ENCODE measurements around the gene DENND1A. TPM values are rescaled to one million over a fixed set of nuclear protein-coding genes. Genes with fewer than 3 reads are reported as not detected.
A peak's percentile ranks its signal among the peaks of the same experiment; 100 is the strongest.

The DENND1A gene
- total and polyA plus RNA-seq, 9 donors = 9.3 to 16.0 (median 13.8) TPM

DNA sequence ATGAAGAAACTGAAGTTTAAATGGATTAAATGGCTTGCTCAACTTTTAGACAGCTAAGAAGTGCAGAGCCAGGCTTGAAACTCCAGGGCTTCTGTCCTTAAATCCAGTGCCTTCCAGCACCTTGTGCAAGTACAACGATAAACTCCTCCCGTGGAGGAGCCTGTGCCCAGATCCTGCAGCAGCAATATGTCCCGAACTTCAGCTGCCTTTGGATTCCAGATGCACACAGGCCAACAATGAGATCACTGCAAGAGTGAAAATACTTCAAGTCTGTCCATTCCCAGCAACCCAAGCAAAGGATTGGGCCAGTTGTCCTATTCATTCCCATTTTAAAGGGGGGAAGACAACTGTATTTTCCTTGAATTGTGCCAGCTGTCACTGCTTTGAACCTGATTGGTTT, 374.3 kb downstream of the DENND1A start:
- Histone ChIP-seq H3K27me3 (ENCODE audit: control insufficient read depth, insufficient read depth, low read length) (no peaks in the 10 kb centered on the region), H3K9me3 (replicated peaks; ENCODE audit: control insufficient read depth, low read depth, low read length) (no peaks in the 10 kb centered on the region), H3K4me3 (ENCODE audit: low read length) (no peak overlapping the region), H3K36me3 (ENCODE audit: control insufficient read depth, insufficient read depth, low read length) (peaks cover 15% of the 10 kb centered on the region), H3K4me1 (ENCODE audit: control insufficient read depth, insufficient read depth, low read length) (peaks cover 16% of the 10 kb centered on the region), H3K27ac (ENCODE audit: low read length) (no peak overlapping the region)
- 38% methylated on average over 3 of the region's 3 CpGs for WGBS (ENCODE audit: insufficient coverage)
- peak; percentile 66 for DNase-seq

DNA sequence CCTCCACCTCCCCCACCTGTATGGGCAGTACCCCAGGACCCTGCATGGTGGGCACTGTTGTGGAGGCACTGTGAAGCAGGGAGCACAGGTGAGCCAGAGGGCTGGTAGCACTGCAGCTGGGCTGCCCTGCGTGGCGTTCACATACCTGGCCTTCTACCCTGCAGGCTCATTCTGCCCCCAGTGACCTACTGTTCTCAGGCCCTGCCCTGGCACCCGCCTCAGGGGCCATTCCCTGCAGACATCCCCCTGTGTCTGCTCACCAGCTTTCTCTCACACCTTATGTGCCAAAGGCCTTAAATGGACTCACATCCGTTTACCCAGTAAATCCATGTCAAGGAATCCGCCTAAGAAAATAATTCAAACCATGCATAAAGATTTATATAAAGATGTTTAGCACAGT, 377.4 kb downstream of the DENND1A start:
- 87% methylated on average over 3 of the region's 5 CpGs for WGBS (ENCODE audit: insufficient coverage)

GRCh38 chr9:123551734-123552133, 378.2 kb downstream of the DENND1A start:
- peak; percentile 18 for DNase-seq
- Histone ChIP-seq H3K9me3 (replicated peaks; ENCODE audit: control insufficient read depth, low read depth, low read length) (no peaks in the 10 kb centered on the region), H3K4me1 (ENCODE audit: control insufficient read depth, insufficient read depth, low read length) (peaks cover 16% of the 10 kb centered on the region), H3K27ac (ENCODE audit: low read length) (no peak overlapping the region), H3K27me3 (ENCODE audit: control insufficient read depth, insufficient read depth, low read length) (no peaks in the 10 kb centered on the region), H3K36me3 (ENCODE audit: control insufficient read depth, insufficient read depth, low read length) (peaks cover 11% of the 10 kb centered on the region), H3K4me3 (ENCODE audit: low read length) (no peak overlapping the region)
- 88% methylated on average over 4 of the region's 10 CpGs for WGBS (ENCODE audit: insufficient coverage)

More for the DNA sequence above, 377.4 kb downstream of the DENND1A start:
- no peaks in the 10 kb centered on the region for H3K9me3 ChIP-seq (replicated peaks; ENCODE audit: control insufficient read depth, low read depth, low read length)
- no peaks in the 10 kb centered on the region for H3K27me3 ChIP-seq (ENCODE audit: control insufficient read depth, insufficient read depth, low read length)
- no peak for DNase-seq
- no peak overlapping the region for H3K27ac ChIP-seq (ENCODE audit: low read length)
- peaks cover 17% of the 10 kb centered on the region for H3K36me3 ChIP-seq (ENCODE audit: control insufficient read depth, insufficient read depth, low read length)
- peaks cover 16% of the 10 kb centered on the region for H3K4me1 ChIP-seq (ENCODE audit: control insufficient read depth, insufficient read depth, low read length)
- H3K4me3 ChIP-seq (ENCODE audit: low read length) = no peak overlapping the region

GRCh38 chr9:123550797-123551196, 379.1 kb downstream of the DENND1A start:
- DNase-seq = peak; percentile 17
- WGBS (ENCODE audit: insufficient coverage) = 60% methylated on average over 1 of the region's 5 CpGs
- peaks cover 4% of the 10 kb centered on the region for H3K36me3 ChIP-seq (ENCODE audit: control insufficient read depth, insufficient read depth, low read length)
- no peak overlapping the region for H3K4me3 ChIP-seq (ENCODE audit: low read length)
- H3K9me3 ChIP-seq (replicated peaks; ENCODE audit: control insufficient read depth, low read depth, low read length) = no peaks in the 10 kb centered on the region
- H3K27me3 ChIP-seq (ENCODE audit: control insufficient read depth, insufficient read depth, low read length) = no peaks in the 10 kb centered on the region
- no peak overlapping the region for H3K27ac ChIP-seq (ENCODE audit: low read length)
- peaks cover 12% of the 10 kb centered on the region for H3K4me1 ChIP-seq (ENCODE audit: control insufficient read depth, insufficient read depth, low read length)

DNA sequence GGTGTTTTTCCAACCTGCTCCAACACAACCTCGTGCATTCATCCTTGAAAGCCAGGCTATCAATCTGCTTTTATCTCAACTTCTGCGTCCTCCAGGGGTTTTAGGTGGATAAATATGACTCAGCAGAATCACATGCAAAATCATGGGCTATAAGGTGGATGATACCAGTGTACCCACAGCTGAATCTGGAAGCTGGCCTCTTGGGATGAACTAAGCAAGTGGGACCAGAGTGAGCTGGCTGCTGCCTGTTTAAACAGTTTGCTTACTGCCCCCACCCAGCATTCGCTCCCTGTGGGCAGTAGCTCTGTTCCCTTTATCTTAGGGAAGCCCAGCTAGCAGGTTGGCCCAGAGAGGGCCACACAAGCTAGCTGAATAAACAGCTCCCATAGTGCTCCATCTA, 379.9 kb downstream of the DENND1A start:
- no peak overlapping the region for H3K27ac ChIP-seq (ENCODE audit: low read length)
- no CpG with 5 or more reads among the region's 3 CpGs for WGBS (ENCODE audit: insufficient coverage)
- no peak for DNase-seq
- no peak overlapping the region for H3K4me3 ChIP-seq (ENCODE audit: low read length)
- H3K27me3 ChIP-seq (ENCODE audit: control insufficient read depth, insufficient read depth, low read length) = no peaks in the 10 kb centered on the region
- H3K36me3 ChIP-seq (ENCODE audit: control insufficient read depth, insufficient read depth, low read length) = peaks cover 2% of the 10 kb centered on the region
- peaks cover 10% of the 10 kb centered on the region for H3K4me1 ChIP-seq (ENCODE audit: control insufficient read depth, insufficient read depth, low read length)
- H3K9me3 ChIP-seq (replicated peaks; ENCODE audit: control insufficient read depth, low read depth, low read length) = no peaks in the 10 kb centered on the region

DNA sequence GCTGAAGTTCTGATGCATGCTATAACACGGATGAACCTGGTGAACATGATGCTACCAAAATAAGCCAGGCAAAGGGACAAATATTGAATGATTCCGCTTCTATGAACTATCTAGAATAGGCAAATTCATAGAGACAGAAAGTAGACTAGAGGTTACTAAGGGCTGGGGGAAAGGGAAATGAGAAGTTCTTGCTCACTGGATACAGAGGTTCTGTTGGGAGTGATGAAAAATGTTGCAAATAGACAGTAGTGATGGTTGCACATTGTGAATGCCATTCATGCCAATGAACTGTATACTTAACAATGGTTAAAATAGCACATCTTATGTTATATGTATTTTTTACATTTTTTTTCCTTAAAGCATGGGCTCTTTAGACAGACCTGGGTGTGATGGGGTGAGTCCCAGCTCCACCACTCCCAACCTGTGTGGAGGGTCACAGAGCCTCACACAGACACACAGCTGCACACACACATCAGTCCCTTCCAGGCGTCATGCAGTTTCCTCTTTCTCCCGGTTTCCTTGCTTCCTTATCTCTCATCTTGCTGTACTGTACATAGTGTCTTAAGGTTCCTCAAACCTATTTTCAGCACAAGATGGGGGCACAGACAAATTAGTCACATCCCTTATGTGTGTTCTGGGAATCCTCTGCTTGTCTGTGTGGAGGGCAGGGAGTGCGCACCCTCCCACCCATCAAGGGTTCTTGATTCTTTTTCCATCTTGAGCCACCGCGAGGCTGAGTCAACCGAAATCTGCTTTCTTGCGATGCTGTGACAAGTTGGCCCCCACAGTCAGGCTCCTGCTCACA, 381.0 kb downstream of the DENND1A start:
- 50% methylated on average over 4 of the region's 9 CpGs for WGBS (ENCODE audit: insufficient coverage)

DNA sequence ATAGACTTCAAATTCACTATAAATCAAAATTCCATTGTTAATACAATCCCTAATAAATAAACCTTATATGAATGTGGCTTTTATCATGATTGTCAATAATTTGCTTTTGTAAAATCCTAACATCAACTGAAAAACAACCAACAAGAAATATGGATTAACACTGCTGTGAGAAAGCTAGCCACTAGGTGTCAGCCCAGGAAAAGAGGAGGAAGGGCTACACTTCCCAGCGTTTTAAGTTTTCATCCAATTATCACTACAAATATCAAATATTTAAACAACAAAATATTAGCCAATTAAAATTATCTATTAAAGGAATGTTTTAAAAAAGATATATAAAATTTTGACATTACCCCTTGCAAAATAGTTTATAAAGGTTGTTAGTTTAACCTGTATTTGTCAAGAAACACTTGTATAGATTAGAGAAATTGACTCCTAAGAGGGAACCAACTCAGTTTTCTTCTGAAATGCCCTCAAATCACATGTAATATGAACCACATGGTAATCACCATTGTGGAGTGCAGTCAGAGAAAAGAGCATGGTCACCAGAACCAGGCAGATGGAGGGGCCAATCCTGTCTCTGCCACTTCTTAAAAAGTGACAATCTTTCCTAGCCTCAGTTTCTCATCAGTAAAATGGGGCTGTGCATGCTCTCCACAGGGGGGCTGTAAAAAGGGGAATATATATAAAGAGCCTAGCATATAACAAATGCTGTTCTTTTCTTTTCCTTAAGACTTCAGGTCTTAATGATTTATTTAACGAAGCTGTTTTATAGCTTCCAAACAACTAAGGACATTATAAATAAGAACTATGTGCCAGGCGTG, 385.7 kb downstream of the DENND1A start:
- WGBS (ENCODE audit: insufficient coverage) = no CpG with 5 or more reads among the region's 3 CpGs
- Histone ChIP-seq H3K9me3 (replicated peaks; ENCODE audit: control insufficient read depth, low read depth, low read length) (no peaks in the 10 kb centered on the region), H3K4me1 (ENCODE audit: control insufficient read depth, insufficient read depth, low read length) (peaks cover 12% of the 10 kb centered on the region), H3K27ac (ENCODE audit: low read length) (no peak overlapping the region), H3K36me3 (ENCODE audit: control insufficient read depth, insufficient read depth, low read length) (peaks cover 2% of the 10 kb centered on the region), H3K27me3 (ENCODE audit: control insufficient read depth, insufficient read depth, low read length) (no peaks in the 10 kb centered on the region), H3K4me3 (ENCODE audit: low read length) (no peak overlapping the region)
- peak; percentile 48 for DNase-seq

More for the DNA sequence above, 381.0 kb downstream of the DENND1A start:
- H3K4me3 ChIP-seq (ENCODE audit: low read length) = no peak overlapping the region
- DNase-seq = peak; percentile 16
- peaks cover 2% of the 10 kb centered on the region for H3K36me3 ChIP-seq (ENCODE audit: control insufficient read depth, insufficient read depth, low read length)
- H3K27ac ChIP-seq (ENCODE audit: low read length) = no peak overlapping the region
- no peaks in the 10 kb centered on the region for H3K9me3 ChIP-seq (replicated peaks; ENCODE audit: control insufficient read depth, low read depth, low read length)
- H3K4me1 ChIP-seq (ENCODE audit: control insufficient read depth, insufficient read depth, low read length) = peaks cover 10% of the 10 kb centered on the region
- no peaks in the 10 kb centered on the region for H3K27me3 ChIP-seq (ENCODE audit: control insufficient read depth, insufficient read depth, low read length)

- DNase-seq = no peak
- no peaks in the 10 kb centered on the region for H3K27me3 ChIP-seq (ENCODE audit: control insufficient read depth, insufficient read depth, low read length)
- no peaks in the 10 kb centered on the region for H3K36me3 ChIP-seq (ENCODE audit: control insufficient read depth, insufficient read depth, low read length)
- 87% methylated on average over 6 of the region's 8 CpGs for WGBS (ENCODE audit: insufficient coverage)
- H3K27ac ChIP-seq (ENCODE audit: low read length) = no peak overlapping the region
- peaks cover 2% of the 10 kb centered on the region for H3K9me3 ChIP-seq (replicated peaks; ENCODE audit: control insufficient read depth, low read depth, low read length)
- H3K4me1 ChIP-seq (ENCODE audit: control insufficient read depth, insufficient read depth, low read length) = peaks cover 12% of the 10 kb centered on the region
- no peak overlapping the region for H3K4me3 ChIP-seq (ENCODE audit: low read length)
Measured at GRCh38 chr9:123543492-123543891, 386.4 kb downstream of the DENND1A start.

DNA sequence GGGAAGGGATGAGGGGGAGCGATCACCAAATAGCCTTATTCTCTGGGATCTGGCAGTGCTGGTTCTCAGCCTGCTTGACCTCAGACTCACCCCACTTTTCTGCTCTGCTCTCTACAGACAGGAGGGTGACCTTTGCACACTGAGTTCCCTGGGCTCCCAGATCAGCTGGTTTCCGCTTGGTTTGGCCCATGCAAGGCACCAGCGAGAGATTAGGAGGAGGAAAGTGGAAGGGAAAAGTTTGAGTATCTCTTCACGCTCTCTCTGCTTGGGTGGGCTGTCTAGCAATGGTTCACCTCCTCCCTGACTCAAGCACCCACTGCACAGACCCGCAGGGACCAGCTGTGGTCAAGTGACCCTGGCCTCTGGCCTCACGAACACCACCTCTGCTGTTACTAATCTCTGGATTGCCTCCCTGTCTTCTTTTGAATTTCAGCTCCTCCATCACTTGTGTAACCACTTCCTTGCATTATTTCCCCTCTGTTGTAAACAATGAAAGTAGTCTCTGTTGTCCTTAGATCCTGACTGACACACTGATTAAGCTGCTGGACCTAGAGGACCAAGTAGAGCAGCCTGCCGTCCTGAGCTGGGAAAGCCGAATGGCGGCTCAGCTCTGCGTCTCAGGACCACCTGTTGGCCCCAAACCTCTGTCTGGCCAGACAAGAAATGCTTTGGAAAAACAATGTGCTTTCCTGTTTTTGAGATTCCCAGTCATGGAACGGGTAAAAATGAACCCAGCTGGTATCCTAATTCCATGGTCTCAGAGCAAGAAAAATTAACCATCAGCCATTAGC, 387.3 kb downstream of the DENND1A start:
- Histone ChIP-seq H3K27me3 (ENCODE audit: control insufficient read depth, insufficient read depth, low read length) (no peaks in the 10 kb centered on the region), H3K9me3 (replicated peaks; ENCODE audit: control insufficient read depth, low read depth, low read length) (peaks cover 2% of the 10 kb centered on the region), H3K4me1 (ENCODE audit: control insufficient read depth, insufficient read depth, low read length) (peaks cover 12% of the 10 kb centered on the region), H3K27ac (ENCODE audit: low read length) (no peak overlapping the region), H3K36me3 (ENCODE audit: control insufficient read depth, insufficient read depth, low read length) (no peaks in the 10 kb centered on the region), H3K4me3 (ENCODE audit: low read length) (no peak overlapping the region)
- 59% methylated on average over 6 of the region's 11 CpGs for WGBS (ENCODE audit: insufficient coverage)
- no peak for DNase-seq

DNA sequence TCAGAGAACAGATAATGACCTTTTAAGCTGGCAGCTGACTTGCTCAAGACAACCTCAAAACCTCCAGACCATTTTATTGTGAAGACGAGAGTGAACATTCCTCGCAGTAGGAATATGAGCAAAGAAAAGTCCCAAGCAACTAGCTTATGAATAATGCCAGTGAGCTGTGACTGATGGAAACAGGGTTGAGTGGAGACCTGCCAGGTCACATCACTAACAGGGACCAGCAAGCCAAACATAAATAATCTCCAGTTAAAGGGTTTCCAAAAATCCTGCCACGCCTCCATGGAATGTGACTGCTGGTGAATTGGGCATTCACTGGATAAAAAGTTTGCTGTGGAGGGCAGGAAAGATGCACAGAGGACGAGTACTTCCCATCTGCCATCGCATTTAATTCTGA, 388.5 kb downstream of the DENND1A start:
- H3K4me1 ChIP-seq (ENCODE audit: control insufficient read depth, insufficient read depth, low read length) = peaks cover 12% of the 10 kb centered on the region
- WGBS (ENCODE audit: insufficient coverage) = no CpG with 5 or more reads among the region's 5 CpGs
- H3K36me3 ChIP-seq (ENCODE audit: control insufficient read depth, insufficient read depth, low read length) = no peaks in the 10 kb centered on the region
- peaks cover 2% of the 10 kb centered on the region for H3K9me3 ChIP-seq (replicated peaks; ENCODE audit: control insufficient read depth, low read depth, low read length)
- H3K27ac ChIP-seq (ENCODE audit: low read length) = no peak overlapping the region
- no peaks in the 10 kb centered on the region for H3K27me3 ChIP-seq (ENCODE audit: control insufficient read depth, insufficient read depth, low read length)
- H3K4me3 ChIP-seq (ENCODE audit: low read length) = no peak overlapping the region
- peak; percentile 60 for DNase-seq

Data from muscle of leg (tissue), 11 donors.